HG03039 (cell line): ENCODE results near the gene ARHGEF12.

ENCODE experiments used
- ATAC-seq: cut with Tn5 transposase; IDR thresholded peaks from one replicate; pipeline ENCODE4 v1.9.1; 2021; ENCODE audit warnings: mild to moderate bottlenecking, moderate library complexity; ENCODE audit not compliant: unreplicated experiment

Gene ARHGEF12

DNA sequence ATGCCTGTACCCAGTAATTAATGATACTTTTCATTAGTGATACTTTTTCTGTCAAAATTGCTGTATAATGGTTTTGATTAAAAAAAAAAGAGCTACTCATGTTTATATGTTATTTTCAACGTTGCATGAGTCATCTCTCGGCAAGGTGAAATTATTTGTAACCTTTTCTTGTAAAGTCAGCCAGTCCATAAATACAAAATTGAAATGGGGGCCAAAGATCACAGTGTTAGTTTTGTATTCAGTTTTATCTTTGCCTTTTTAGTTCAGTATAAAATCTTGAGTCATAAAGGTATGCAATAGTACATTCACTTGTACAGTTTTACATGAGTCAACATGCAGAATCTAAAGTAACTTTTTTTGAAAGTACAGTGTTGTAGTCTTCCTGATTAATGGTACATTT is 4.3 kb downstream of the ARHGEF12 start:
- ATAC-seq = no peak

DNA sequence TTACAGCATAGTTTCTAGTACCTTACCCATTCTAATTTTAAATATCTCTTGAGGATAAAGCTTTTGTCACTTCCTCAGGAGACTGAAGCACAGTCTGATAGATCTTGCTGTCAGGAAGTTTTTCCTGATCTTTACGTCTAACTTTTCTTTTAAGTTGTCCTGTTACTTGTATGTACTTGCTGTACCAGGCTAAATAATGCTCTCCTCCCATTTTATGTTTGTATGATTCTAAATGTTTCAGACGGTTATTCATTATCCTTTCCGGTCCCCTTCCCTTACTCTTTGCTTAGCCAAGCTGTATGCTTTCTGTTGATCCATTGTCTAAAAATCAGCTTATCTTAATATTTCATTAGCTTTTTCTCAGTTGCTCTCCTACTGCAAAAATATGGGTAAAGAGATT is 6.0 kb downstream of the ARHGEF12 start:
- no peak for ATAC-seq

- no peak for ATAC-seq
Observed at GRCh38 chr11:120342678-120343077, 6.5 kb downstream of the ARHGEF12 start.

DNA sequence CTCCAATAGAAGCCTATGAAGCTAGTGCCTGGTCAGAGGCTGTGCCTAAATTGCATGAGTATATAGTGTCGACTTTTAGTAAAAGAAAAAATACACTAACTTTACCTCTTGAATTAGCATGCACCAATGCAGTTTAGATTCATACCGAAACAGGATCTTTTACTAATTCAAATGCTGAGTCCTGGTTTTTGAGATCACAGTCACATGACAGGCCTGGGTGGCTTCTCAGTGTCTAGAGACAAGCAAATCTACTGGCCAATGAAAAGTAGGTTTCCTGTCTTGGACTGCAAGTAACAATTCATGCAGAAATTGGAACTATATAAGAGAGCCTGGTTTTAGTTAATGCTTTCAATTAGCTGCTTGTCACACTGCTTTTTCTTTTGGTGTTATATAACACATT is 7.2 kb downstream of the ARHGEF12 start:
- no peak for ATAC-seq

- ATAC-seq = peak; percentile 60
Observed at GRCh38 chr11:120344302-120345004, 8.2 kb downstream of the ARHGEF12 start.

DNA sequence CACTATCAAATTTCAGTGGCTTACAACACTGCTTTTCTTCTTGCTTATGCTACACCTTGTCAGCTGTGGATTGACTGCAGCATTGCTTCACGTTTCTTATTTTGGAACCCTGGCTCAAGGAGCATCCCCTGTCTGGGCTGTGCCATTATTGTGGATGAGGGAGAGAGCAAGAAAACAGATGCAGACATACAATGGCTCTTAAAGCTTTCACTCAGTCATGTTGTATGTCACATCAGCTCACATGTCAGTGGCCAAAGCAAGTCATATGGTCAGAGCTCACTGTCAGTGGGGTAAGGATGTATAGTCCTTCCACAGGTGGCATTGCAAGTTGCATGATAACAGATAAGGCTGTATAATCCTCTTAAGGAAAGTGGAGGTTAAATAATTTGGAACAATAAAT is 10.0 kb downstream of the ARHGEF12 start:
- no peak for ATAC-seq

DNA sequence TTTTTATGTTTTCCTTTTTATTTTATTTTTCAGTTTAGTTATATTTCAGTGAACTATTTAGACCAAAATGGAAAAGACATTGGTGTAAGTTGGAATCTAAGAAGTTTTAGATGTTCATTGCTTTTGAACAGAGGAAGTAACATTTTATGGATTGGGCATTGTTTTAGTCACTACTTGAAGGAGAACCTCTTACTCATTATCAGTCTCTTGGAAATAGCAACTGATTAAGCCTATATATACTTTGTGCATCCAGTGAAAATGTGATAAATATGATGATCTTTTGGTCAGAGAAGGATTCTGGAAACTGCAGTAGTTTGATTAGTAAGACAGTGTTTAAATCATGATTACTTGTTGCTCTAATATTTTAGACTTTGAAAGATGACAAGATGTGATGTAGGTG is 14.4 kb downstream of the ARHGEF12 start:
- ATAC-seq = no peak

- no peak for ATAC-seq
Observed at GRCh38 chr11:120352405-120352804, 16.2 kb downstream of the ARHGEF12 start.

- no peak for ATAC-seq
Observed at GRCh38 chr11:120354068-120354467, 17.9 kb downstream of the ARHGEF12 start.

DNA sequence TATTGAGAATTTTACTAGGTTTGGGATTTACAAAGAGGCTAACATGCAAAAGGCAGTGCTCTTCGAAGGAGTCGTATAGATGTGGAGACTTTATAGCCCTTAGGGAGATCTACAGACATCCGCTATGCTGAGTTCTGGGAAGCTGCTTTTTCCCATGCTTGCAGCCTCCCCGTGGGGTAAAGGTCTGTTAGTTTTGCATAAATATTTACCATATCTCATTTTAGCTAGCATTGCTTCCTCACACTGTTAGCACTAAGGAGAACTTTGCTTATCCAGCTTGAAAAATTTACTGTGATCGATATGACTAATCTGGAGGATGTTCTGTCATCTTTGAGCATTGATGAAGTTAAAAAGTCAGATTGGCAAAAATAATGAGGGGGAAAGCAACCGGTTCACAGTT is 18.6 kb downstream of the ARHGEF12 start:
- no peak for ATAC-seq

DNA sequence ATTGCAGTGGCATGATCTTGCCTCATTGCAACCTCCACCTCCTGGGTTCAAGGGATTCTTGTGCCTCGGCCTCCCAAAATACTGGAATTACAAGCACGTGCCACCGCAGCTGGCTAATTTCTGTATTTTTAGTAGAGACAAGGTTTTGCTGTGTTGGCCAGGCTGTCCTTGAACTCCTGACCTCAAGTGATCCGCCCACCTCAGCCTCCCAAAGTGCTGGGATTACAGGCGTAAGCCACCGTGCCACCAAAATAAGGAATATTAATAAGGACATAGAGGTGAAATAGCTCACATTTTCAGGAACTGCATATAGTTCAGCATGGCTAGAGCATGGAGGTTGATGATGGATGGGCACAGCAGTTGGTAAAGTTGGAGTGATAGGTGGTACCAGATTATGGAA is 21.4 kb downstream of the ARHGEF12 start:
- ATAC-seq = no peak

DNA sequence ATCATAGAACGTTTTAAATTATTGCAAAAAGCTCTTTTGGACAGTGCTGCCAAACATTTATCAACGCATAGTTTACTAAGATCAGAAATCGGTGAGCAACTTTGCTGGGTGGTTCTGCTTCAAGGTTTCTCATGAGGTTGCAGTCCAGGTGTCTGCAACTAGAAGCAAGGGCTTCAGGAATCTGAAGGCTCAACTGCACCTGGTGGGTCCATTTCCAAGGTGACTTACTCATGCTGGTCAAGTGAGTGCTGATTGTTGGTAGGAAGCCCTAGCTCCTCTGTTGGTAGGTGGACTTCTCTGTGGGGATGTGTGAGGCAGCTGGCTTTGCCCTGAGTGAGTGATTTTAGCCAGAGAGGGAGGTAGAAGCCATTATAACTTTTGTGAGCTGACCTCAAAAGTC is 22.5 kb downstream of the ARHGEF12 start:
- no peak for ATAC-seq

DNA sequence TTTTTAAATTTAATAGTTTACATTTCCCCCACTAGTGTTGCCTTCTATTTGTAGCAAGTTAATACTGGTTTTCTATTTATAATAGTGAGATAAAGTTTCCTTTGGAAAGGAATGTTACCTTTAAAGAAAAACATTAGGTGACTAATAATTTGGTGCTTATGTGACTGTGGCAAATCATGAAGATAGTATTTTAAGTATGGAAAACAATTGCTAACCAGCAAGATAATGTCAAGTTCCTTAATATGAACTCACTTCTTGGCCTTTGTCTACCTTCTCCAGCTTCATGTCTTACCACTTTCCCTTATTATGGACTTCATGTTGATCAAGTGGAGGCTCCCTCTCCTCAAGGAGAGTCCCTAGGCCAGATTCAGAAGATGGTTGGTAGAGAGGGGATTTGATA is 27.2 kb downstream of the ARHGEF12 start:
- ATAC-seq = no peak

- no peak for ATAC-seq
Observed at GRCh38 chr11:120365512-120365911, 29.3 kb downstream of the ARHGEF12 start.

GRCh38 chr11:120372296-120372695 is 36.1 kb downstream of the ARHGEF12 start:
- no peak for ATAC-seq

- no peak for ATAC-seq
Observed at GRCh38 chr11:120375076-120375475, 38.9 kb downstream of the ARHGEF12 start.

- ATAC-seq = no peak
Observed at GRCh38 chr11:120376547-120377182, 40.5 kb downstream of the ARHGEF12 start.

- no peak for ATAC-seq
Observed at GRCh38 chr11:120378474-120378873, 42.3 kb downstream of the ARHGEF12 start.

- no peak for ATAC-seq
Observed at GRCh38 chr11:120381401-120381800, 45.2 kb downstream of the ARHGEF12 start.

DNA sequence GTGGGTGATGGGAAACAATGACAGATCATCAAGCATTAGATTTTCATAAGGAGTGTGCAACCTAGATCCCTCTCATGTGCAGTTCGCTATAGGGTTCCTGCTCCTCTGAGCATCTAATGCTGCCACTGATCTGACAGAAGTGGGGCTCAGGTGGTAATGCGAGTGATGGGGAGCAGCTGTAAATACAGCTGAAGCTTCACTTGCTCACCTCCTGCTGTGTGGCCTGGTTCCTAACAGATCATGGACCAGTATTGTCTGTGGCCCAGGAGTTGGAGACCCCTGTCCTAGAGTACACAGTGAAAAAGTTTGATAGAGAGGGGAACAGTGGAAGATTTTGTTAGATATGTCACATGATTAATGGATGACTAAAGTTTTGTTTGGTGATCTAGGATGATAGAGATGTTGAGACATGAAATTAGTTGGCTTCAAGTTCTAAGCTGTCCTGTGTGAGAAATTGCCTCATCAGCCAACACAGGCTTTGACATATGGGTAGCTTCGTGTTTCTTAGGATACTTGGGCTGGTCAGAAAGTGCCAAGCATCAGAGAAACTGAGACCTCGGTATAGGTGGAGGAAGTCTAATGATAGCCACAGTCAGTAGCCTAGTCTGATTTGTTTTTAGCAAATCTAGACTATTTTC is 47.4 kb downstream of the ARHGEF12 start:
- no peak for ATAC-seq

- no peak for ATAC-seq
Observed at GRCh38 chr11:120384476-120384875, 48.3 kb downstream of the ARHGEF12 start.

DNA sequence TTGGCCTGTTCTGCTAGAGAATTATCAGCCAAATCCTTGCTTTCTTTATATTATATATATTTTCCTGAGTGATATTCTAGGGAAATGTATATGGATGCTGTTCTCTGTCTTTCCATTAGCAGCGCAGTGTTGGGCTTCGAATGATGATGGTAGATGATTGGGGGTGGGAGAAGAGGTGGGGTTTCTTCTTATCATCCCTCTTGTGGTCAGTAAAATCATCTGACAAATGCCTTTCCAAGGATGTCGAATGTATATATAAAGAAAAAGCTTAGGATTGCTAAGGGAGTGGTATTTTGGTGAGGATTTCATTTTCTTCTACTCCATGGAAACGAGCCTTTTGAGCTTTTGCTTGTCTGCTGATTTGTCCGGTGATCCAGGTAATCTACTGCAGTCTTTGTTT is 48.9 kb downstream of the ARHGEF12 start:
- ATAC-seq = no peak
